Skin epidermis (tissue), 12 donors: ENCODE data around the gene CISD2.
"Not testable (repeated sequence)": the region's sequence is repeated elsewhere in the genome, so short reads cannot be mapped to it uniquely, and the experiment has no call there.

Experiments used
- H3K27ac ChIP-seq, 21 experiments: fragments of 200-600 bp; sonication (generic) in 11 of 21; one replicate each; pipeline ENCODE4 v1.5.0; 2020; ENCODE audit warnings: mild to moderate bottlenecking in 3 of 21, inconsistent platforms in 2 of 21, moderate library complexity in 2 of 21
- H3K4me3 ChIP-seq, 7 experiments: fragments of 200-600 bp; sonication (generic) in 2 of 7; one replicate each; pipeline ENCODE4 v1.5.0; 2020; ENCODE audit warnings: inconsistent platforms in 2 of 7, mild to moderate bottlenecking in 2 of 7, moderate library complexity in 1 of 7

Gene CISD2

GRCh38 chr4:102868781-102869568, at the start of gene CISD2:
TSS of gene CISD2 (plus strand) at chr4:102868992. CDS start at chr4:102869085, 93 bp downstream.
- Histone ChIP-seq H3K27ac (peak within 1 kb of the TSS; percentile 74 to 97 (median 91)), H3K4me3 (peak within 1 kb of the TSS; percentile 46 to 70 (median 67))

GRCh38 chr4:102819100-102819499, 49.7 kb upstream of the CISD2 start:
- not testable (repeated sequence) for H3K4me3 ChIP-seq
- H3K27ac ChIP-seq, result peak overlapping the region in 2 of 21 experiments; percentile 1 to 53

- Histone ChIP-seq H3K4me3 (no peak overlapping the region), H3K27ac (peak overlapping the region in 3 of 21 experiments; percentile 45 to 64 (median 53))
Measured at GRCh38 chr4:102819588-102820365, 49.0 kb upstream of the CISD2 start.

GRCh38 chr4:102823464-102823863, 45.3 kb upstream of the CISD2 start:
- H3K4me3 ChIP-seq, result peak overlapping the region in 4 of 7 experiments; percentile 55 to 97 (median 72)
- H3K27ac ChIP-seq, result peak overlapping the region in 6 of 21 experiments; percentile 7 to 100 (median 38)

- Histone ChIP-seq H3K4me3 (peak overlapping the region; percentile 55 to 97 (median 74)), H3K27ac (peak overlapping the region in 11 of 21 experiments; percentile 11 to 100 (median 100))
Measured at GRCh38 chr4:102823897-102824296, 44.9 kb upstream of the CISD2 start.

- peak overlapping the region; percentile 55 to 97 (median 74) for H3K4me3 ChIP-seq
Measured at GRCh38 chr4:102824398-102824797, 44.4 kb upstream of the CISD2 start.

GRCh38 chr4:102825261-102826091, 43.3 kb upstream of the CISD2 start:
- Histone ChIP-seq H3K27ac (peak overlapping the region; percentile 98 to 100 (median 100)), H3K4me3 (peak overlapping the region; percentile 55 to 97 (median 74))

More at GRCh38 chr4:102824398-102824797, 44.4 kb upstream of the CISD2 start:
- H3K27ac ChIP-seq, result peak overlapping the region in 18 of 21 experiments; percentile 98 to 100 (median 100)

GRCh38 chr4:102826105-102826889, 42.5 kb upstream of the CISD2 start:
- Histone ChIP-seq H3K27ac (peak overlapping the region; percentile 98 to 100 (median 100)), H3K4me3 (peak overlapping the region; percentile 55 to 97 (median 74))

- peak within 1 kb of the TSS; percentile 98 to 100 (median 100) for H3K27ac ChIP-seq
- peak within 1 kb of the TSS; percentile 55 to 97 (median 74) for H3K4me3 ChIP-seq
Measured at GRCh38 chr4:102826890-102827673, 41.7 kb upstream of the CISD2 start, which contains the start of gene UBE2D3. TSS of gene UBE2D3 (minus strand) at chr4:102827551. CDS start at chr4:102826508, 1,043 bp downstream.

- Histone ChIP-seq H3K27ac (peak overlapping the region; percentile 98 to 100 (median 100)), H3K4me3 (peak overlapping the region; percentile 55 to 97 (median 74))
Measured at GRCh38 chr4:102827674-102828496, 40.9 kb upstream of the CISD2 start.

- Histone ChIP-seq H3K27ac (peak overlapping the region; percentile 38 to 100 (median 100)), H3K4me3 (peak overlapping the region; percentile 55 to 97 (median 74))
Measured at GRCh38 chr4:102828497-102828808, 40.3 kb upstream of the CISD2 start.

GRCh38 chr4:102829803-102830202, 39.0 kb upstream of the CISD2 start:
- Histone ChIP-seq H3K4me3 (no peak overlapping the region), H3K27ac (peak overlapping the region in 9 of 21 experiments; percentile 92 to 100 (median 100))

- Histone ChIP-seq H3K4me3 (no peak overlapping the region), H3K27ac (no peak overlapping the region)
Measured at GRCh38 chr4:102832105-102832504, 36.7 kb upstream of the CISD2 start.

GRCh38 chr4:102832667-102833066, 36.1 kb upstream of the CISD2 start:
- H3K4me3 ChIP-seq, result no peak overlapping the region
- H3K27ac ChIP-seq, result no peak overlapping the region

GRCh38 chr4:102836596-102836995, 32.2 kb upstream of the CISD2 start:
- Histone ChIP-seq H3K4me3 (no peak overlapping the region), H3K27ac (no peak overlapping the region)

GRCh38 chr4:102842367-102842766, 26.4 kb upstream of the CISD2 start:
- Histone ChIP-seq H3K4me3 (no peak overlapping the region), H3K27ac (no peak overlapping the region)

- Histone ChIP-seq H3K27ac (no peak overlapping the region), H3K4me3 (no peak overlapping the region)
Measured at GRCh38 chr4:102843273-102843672, 25.5 kb upstream of the CISD2 start.
